ENCODE data around the gene TTC12.

GRCh38 chr11:113314389-113315301, at the start of gene TTC12:
- TF ChIP-seq, protein P1, sequence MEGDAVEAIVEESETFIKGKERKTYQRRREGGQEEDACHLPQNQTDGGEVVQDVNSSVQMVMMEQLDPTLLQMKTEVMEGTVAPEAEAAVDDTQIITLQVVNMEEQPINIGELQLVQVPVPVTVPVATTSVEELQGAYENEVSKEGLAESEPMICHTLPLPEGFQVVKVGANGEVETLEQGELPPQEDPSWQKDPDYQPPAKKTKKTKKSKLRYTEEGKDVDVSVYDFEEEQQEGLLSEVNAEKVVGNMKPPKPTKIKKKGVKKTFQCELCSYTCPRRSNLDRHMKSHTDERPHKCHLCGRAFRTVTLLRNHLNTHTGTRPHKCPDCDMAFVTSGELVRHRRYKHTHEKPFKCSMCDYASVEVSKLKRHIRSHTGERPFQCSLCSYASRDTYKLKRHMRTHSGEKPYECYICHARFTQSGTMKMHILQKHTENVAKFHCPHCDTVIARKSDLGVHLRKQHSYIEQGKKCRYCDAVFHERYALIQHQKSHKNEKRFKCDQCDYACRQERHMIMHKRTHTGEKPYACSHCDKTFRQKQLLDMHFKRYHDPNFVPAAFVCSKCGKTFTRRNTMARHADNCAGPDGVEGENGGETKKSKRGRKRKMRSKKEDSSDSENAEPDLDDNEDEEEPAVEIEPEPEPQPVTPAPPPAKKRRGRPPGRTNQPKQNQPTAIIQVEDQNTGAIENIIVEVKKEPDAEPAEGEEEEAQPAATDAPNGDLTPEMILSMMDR (optimal IDR thresholded peaks at IDR 0.05 in 1 of 3, IDR thresholded peaks at IDR 0.05 in 1 of 3, conservative IDR thresholded peaks at IDR 0.05 in 1 of 3; ENCODE audit: extremely low read depth in 1 of 3, insufficient read depth in 2 of 3, low read length in 3 of 3): no peak
- TF ChIP-seq EZH2 (IDR thresholded peaks at IDR 0.05; ENCODE audit: low read length): no peak

All from keratinocyte (primary cell).